ENCODE measurements around the gene AGAP1. TPM values are rescaled to one million over a fixed set of nuclear protein-coding genes. Genes with fewer than 3 reads are reported as not detected.

The AGAP1 gene
- polyA plus RNA-seq, 2 of the 4 experiments (the other 2 are of a cell fraction), result 20.2 to 21.9 TPM

- no peak overlapping the region for H3K4me2 ChIP-seq
- CTCF ChIA-PET, result interaction anchor here (1.5 to 2.4 kb wide), 2 partner anchors 31 to 370 kb away, joined by 3 to 5 read pairs; no protein-coding TSS in a partner anchor
- POLR2A ChIA-PET, result no interaction called here
- H3K9me3 ChIP-seq, result no peaks in the 10 kb centered on the region
- no peak for FAIRE-seq
- no peak for DNase-seq (ENCODE audit: low read depth in 1 of 2, low spot score in 1 of 2)
- no peaks in the 10 kb centered on the region for H3K4me1 ChIP-seq
- TF ChIP-seq PBX3 (IDR thresholded peaks at IDR 0.05) (no peak), EHMT2 (IDR thresholded peaks at IDR 0.05; ENCODE audit: low read depth) (no peak), HES2 (IDR thresholded peaks at IDR 0.05) (no peak), FOXS1 (CRISPR knock-in tag; IDR thresholded peaks at IDR 0.05) (no peak), HOXB13 (CRISPR knock-in tag; IDR thresholded peaks at IDR 0.05; ENCODE audit: low read depth) (no peak), NFE2L2 (conservative IDR thresholded peaks at IDR 0.05; ENCODE audit: low read length) (no peak), EHF (CRISPR knock-in tag; IDR thresholded peaks at IDR 0.05) (no peak), MYC (IDR thresholded peaks at IDR 0.05; ENCODE audit: borderline replicate concordance, low read length) (no peak), CHD2 (IDR thresholded peaks at IDR 0.05; ENCODE audit: low read length, partially characterized antibody) (no peak), JUNB (IDR thresholded peaks at IDR 0.05) (no peak), MAX (IDR thresholded peaks at IDR 0.05) (no peak), ATOH8 (CRISPR knock-in tag; IDR thresholded peaks at IDR 0.05; ENCODE audit: low read depth) (no peak), MAFK (IDR thresholded peaks at IDR 0.05; ENCODE audit: partially characterized antibody) (no peak), RCOR1 (IDR thresholded peaks at IDR 0.05; ENCODE audit: low read depth, low read length) (no peak), PHF8 (IDR thresholded peaks at IDR 0.05; ENCODE audit: borderline replicate concordance, low read depth) (no peak), RARB (CRISPR knock-in tag; IDR thresholded peaks at IDR 0.05) (no peak)
- ATAC-seq, result no peak
- H3K27ac ChIP-seq, result no peak overlapping the region
- 89% methylated on average over 10 of the region's 10 CpGs for WGBS (ENCODE audit: missing lambda C conversion rate)
- no peak overlapping the region for H3K4me3 ChIP-seq
Observed at GRCh38 chr2:235810846-235811245, 317.0 kb downstream of the AGAP1 start.

GRCh38 chr2:235811446-235812184 is 317.8 kb downstream of the AGAP1 start:
- POLR2A ChIA-PET, result no interaction called here
- DNase-seq (ENCODE audit: low read depth in 1 of 2, low spot score in 1 of 2), result no peak
- 95% methylated on average over 20 of the region's 20 CpGs for WGBS (ENCODE audit: missing lambda C conversion rate)

More at GRCh38 chr2:235811446-235812184, 317.8 kb downstream of the AGAP1 start:
- H3K4me2 ChIP-seq, result no peak overlapping the region
- FAIRE-seq (no peak), ATAC-seq (no peak)
- CTCF ChIA-PET, result interaction anchor here (1.5 to 2.4 kb wide), 2 partner anchors 32 to 369 kb away, joined by 3 to 5 read pairs; no protein-coding TSS in a partner anchor
- H3K4me1 ChIP-seq, result no peaks in the 10 kb centered on the region
- no peaks in the 10 kb centered on the region for H3K9me3 ChIP-seq
- no peak overlapping the region for H3K4me3 ChIP-seq
- H3K27ac ChIP-seq, result no peak overlapping the region
- no peak for TF ChIP-seq ELK1 (IDR thresholded peaks at IDR 0.05; ENCODE audit: low read depth, low read length)
- no peak for TF ChIP-seq EHF (CRISPR knock-in tag; IDR thresholded peaks at IDR 0.05)
- TF ChIP-seq HOXA7 (CRISPR knock-in tag; IDR thresholded peaks at IDR 0.05), result no peak
- no peak for TF ChIP-seq RFX5 (IDR thresholded peaks at IDR 0.05)
- TF ChIP-seq E2F6 (IDR thresholded peaks at IDR 0.05; ENCODE audit: borderline replicate concordance, low read depth), result no peak
- no peak for TF ChIP-seq CHD4 (IDR thresholded peaks at IDR 0.05; ENCODE audit: borderline replicate concordance)
- TF ChIP-seq ZNF302 (CRISPR knock-in tag; IDR thresholded peaks at IDR 0.05), result no peak
- no peak for TF ChIP-seq RAD21 (conservative IDR thresholded peaks at IDR 0.05 in 1 of 2, IDR thresholded peaks at IDR 0.05 in 1 of 2)
- no peak for TF ChIP-seq HOXB13 (CRISPR knock-in tag; IDR thresholded peaks at IDR 0.05; ENCODE audit: low read depth)
- no peak for TF ChIP-seq ZSCAN20 (CRISPR knock-in tag; IDR thresholded peaks at IDR 0.05)
- no peak for TF ChIP-seq FOXS1 (CRISPR knock-in tag; IDR thresholded peaks at IDR 0.05)
- TF ChIP-seq KDM1A (IDR thresholded peaks at IDR 0.05; ENCODE audit: low read depth), result no peak
- no peak for TF ChIP-seq USF2 (IDR thresholded peaks at IDR 0.05)
- TF ChIP-seq JUN (IDR thresholded peaks at IDR 0.05), result no peak
- TF ChIP-seq PHF8 (IDR thresholded peaks at IDR 0.05; ENCODE audit: borderline replicate concordance, low read depth), result no peak
- no peak for TF ChIP-seq ZC3H11A (IDR thresholded peaks at IDR 0.05)
- TF ChIP-seq CBX2 (IDR thresholded peaks at IDR 0.05; ENCODE audit: borderline replicate concordance, low read depth), result no peak
- TF ChIP-seq JUNB (IDR thresholded peaks at IDR 0.05), result no peak
- no peak for TF ChIP-seq SMC3 (IDR thresholded peaks at IDR 0.05)

Data from A549 (cell line).